Posterior cingulate gyrus (tissue), 11 donors: ENCODE data around the gene PNPLA2.

Source experiments
- DNase-seq, 10 donors: peaks; one replicate each; pipeline versions ENCODE4 v3.0.0 to v3.0.0-alpha.2; 2020 to 2021; ENCODE audit warnings: mixed read lengths in 3 of 10
- intact Hi-C: fragments of 100-400 bp; cut with DNase I; formaldehyde crosslinking; loops from one replicate; pipeline ENCODE4 v1.15.1; 2023

The PNPLA2 gene

DNA sequence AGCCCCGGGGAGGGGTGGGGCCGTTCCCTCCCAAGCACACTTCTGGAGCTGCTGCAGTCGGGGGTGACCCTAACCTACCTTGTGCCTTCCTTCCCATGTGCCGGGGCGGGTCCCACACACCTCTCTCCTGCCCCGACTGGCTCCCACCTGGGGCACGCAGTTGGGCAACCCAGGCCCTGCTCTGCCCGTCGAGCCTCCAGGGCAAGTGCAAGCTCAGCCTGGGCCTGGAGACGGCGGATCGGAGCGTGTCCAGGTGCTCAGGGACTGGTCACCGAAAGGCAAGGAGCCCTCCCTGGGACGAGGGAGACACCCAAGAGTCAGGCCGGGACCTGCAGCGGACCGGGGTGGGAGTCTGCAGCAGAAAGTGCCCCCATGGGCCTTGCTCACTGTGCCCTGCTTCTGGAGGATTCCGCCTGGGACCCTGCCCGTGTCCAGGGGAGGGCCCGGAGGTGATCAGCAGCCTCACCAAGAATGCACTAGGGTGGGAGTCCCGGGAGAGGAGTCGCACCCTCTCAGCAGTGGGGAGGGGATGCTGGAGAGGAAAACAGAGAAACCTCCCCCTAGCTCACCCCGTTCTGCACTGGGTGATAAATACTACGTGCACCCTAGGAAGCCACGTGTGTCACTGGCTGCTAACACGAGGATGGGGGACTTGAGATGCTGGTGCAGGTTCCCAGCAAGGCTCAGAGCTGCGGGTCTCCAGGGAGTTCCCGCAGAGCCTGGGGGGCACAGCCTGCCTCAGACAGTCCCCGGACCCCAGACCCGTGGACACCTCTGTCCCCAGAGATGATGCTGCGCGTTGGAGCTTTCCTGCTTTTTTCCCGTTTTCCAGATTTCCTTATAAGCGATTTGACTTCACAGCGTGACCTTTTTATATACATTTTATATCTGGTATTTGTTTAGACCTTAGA lies 36.2 kb upstream of the PNPLA2 start:
- intact Hi-C loops = no loop called here

GRCh38 chr11:783581-784015 lies 35.1 kb upstream of the PNPLA2 start:
- intact Hi-C loops = no loop called here
- DNase-seq = peak; percentile 75 to 98 (median 88)

More for the DNA sequence above, 36.2 kb upstream of the PNPLA2 start:
- no peak for DNase-seq

DNA sequence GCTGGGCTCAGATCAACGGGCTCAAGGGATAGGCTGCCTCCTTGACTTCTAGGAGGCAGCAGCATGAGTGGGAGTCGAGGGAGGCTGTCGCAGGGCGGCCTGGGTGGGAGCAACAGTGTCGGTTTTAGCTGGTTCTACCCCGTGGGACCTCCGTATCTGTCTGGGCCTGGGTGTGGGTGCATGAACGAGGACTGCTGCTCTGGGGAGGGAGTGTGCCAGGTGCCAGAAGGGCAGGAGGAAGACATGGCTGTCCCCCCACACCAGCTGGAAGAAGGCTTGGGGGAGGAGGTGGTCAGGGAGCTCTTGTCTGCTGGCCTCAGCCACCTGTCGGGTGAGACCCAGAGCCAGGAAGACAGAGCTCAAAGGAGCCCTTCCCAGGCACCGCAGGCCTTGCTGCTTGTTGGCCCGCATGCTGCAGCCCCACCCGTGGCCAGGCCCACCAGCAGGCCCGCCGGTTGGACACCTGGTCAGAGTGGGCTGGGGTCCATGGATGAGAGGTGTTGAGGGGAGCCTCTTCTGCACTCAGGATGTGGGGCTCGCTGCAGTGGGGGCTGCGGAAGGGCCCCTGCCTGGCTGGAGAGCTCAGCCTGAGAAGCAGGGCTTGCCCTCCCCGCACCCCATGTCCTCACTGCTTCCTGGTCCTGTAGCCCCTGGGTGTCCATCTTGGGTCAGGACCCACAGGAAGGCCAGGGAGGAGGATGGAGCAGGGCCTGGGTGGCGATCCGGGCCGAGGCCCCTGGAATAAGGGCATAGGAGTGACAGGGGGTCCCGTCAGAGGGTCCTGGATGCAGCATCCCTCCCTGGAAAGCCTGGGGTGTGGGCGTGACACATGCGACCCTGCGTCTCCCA lies 32.3 kb upstream of the PNPLA2 start:
- intact Hi-C loops = no loop called here
- no peak for DNase-seq

- intact Hi-C loops = no loop called here
- no peak for DNase-seq
These were observed 31.5 kb upstream of the PNPLA2 start for GRCh38 chr11:787084-787675.

DNA sequence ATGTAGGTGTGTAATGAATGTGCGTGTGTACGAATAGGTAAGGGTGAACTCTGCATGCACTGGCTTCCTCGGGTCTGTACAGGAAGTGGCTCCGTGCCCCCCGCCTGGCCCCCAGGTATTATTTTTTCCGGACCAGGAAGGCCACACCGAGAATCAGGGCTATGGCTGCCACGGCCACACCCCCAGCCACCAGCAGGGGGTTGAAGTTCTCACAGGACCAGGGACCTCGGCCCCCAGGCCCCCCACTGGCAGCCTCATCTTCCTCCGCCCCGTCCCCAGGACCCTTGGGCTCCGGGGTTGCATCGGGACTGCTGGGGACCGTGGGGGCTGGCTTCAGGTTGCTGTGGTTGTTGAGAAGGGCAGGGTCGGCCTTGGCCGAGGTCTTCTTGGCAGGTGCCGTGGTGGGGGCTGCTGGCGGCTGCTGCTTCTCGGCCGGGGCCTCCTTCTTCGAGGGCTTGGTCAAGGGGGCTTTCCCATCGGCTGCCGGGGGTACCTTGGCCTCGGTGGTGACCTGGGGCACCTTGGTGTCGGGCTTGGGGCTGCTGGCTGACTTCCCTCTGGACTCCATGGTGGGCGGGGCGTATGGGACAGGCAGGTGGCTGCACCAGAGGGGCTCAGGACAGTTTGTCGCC lies 30.6 kb upstream of the PNPLA2 start:
- no peak for DNase-seq
- intact Hi-C loops = no loop called here

- intact Hi-C loops = no loop called here
These were observed 29.5 kb upstream of the PNPLA2 start for GRCh38 chr11:788953-789940.

DNA sequence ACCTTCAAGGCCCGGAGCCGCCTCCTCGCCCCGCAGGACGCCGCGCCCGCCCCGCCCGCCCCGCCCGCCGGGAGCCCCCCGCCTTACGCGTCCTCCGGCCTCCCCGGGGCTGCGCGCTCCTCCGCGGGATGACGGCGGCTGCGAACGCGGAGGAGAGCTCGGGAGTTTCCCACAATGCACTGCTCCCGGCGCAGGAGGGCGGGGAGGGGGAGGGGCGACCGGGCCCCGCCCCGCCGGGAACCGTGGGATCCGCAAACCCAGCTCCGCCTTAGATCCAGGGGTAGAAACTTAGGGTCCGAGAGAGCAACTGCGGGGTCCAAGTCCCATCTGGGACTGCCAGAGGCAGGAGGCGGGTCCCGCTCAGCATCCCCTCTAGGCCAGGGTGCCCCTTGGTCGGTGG lies 28.8 kb upstream of the PNPLA2 start, which contains the start of gene CEND1:
Gene CEND1, minus strand, starts transcription at position 148 of the 400 bp plus-strand sequence. CDS start 1,514 bp downstream, outside the sequence.
- DNase-seq = peak in 8 of 10 donors; percentile 70 to 95 (median 79)
- intact Hi-C loops = no loop called here

More at GRCh38 chr11:788953-789940, 29.5 kb upstream of the PNPLA2 start:
- no peak for DNase-seq

DNA sequence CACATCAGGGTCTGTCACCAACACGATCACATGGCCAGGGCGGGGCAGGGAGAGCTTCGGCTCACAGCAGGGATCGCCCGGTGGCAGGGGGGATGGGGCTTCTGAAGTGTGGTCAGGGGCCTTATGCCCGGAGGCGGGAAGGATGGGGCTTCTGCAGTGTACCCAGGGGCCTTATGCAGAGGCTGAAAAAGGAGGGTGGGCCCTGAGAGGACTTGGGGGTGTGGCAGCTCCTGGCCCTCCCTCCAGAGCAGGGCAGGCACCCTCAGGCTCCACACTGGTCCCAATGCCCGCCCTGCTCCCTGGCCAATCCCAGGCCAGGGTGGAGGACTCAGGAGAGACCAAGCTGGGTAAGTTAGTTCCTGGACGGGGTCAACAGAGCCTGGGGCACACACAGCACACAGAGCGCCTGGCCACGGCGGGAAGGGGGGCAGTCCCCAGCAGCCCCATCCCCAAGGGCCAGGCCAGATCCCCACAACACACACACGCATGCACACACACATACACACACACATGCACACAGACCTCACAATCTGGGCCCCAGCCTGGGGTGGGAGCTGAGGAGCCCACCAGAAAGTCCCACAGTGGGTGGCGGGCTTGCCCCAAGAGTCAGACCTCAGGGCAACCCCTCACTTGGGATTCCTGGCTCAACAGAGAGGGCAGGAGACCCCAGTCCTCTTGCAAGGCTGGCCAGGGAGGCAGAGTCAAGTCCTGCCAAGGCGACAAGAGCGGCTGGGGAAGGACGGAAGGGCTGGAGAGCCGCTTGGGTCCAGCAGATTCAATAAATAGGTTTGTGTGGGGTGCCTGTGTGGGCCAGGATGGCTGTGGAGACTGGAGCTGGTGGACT lies 27.8 kb upstream of the PNPLA2 start:
- peak in 1 of 10 donors; percentile 70 for DNase-seq
- intact Hi-C loops = no loop called here

DNA sequence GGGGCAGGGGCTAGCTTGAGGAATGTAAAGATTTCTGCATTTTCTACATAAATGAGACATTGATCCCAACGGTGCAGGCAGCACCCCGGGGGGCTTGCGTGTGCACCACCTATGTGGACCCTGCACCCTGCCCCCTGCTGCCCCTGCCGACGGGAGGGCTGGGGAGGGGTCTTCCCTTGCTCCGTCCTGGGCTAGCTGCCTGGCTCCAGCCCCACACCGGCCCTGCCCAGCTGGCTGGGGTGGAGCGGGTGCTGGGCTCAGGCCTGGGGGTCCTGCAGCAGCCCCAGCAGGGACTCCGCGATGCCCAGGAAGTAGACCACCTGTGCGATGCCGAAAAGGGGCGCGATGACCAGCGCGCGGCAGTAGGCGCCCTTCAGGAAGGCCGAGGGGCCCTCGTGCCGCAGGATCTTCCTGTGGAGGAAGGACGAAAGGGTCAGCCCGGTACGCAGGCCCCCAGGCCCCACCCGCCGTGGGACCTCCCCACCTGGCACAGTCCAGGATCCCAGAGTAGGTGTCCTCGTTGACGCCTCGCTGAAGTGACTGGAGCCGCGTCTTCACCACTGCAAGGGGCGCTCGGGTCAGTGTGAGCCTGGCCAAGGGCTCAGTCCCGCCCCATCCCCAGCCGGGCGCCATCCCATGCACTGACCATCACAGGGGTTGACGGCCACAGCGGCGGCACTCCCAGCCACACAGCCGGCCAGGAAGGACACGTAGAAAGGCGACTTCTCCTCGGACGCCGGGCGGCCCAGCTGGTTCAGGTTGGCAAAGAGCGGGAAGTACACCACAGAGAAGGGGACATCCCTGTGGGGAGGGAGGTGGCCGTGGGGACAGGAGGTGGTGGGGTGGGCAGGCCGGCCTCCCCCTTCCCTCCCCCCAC lies 26.8 kb upstream of the PNPLA2 start:
- DNase-seq = peak in 1 of 10 donors; percentile 82
- intact Hi-C loops = no loop called here

DNA sequence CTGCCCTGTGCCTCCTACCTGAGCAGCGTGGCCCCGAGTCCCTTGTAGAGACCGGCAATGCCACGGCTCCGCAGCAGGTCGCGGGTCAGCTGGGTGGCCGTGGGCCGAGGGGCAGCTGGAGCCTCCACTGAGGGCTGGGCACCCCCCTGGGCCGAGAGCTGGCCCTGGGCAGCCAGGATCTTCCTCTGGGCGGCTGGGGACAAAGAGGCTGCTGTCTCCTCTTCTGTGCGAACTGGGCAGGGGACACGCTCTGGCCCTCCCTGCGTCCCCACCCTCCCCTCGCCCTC lies 26.2 kb upstream of the PNPLA2 start:
- DNase-seq = no peak
- intact Hi-C loops = no loop called here

DNA sequence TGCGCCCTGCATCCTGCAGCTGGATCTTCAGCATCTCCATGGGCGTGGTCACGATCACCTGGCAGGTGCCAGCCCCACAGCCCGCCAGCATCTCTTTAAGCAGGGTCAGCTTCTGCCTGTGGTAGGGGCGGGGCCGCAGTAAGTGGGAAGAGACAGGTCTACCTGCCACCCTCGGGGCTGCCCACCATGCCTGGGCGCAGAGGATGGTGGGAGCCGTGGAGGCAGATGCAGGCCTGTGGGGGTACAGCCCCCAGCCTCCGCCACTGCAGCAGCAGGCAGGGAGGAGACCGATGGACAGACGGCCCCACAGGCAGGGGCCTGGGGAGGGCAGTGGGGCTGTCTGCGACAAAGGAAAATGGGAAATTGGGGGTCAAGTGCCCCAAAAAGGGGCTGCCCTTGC lies 25.8 kb upstream of the PNPLA2 start:
- intact Hi-C loops = no loop called here
- DNase-seq = peak in 1 of 10 donors; percentile 62

GRCh38 chr11:793556-793955 lies 25.2 kb upstream of the PNPLA2 start:
- peak in 1 of 10 donors; percentile 79 for DNase-seq
- intact Hi-C loops = no loop called here

GRCh38 chr11:794013-794765 lies 24.5 kb upstream of the PNPLA2 start:
- intact Hi-C loops = no loop called here
- peak in 1 of 10 donors; percentile 86 for DNase-seq

- peak in 2 of 10 donors; percentile 91 to 93 for DNase-seq
- intact Hi-C loops = no loop called here
These were observed 23.7 kb upstream of the PNPLA2 start for GRCh38 chr11:794766-795633.
